Amygdala (tissue), 56 donors: ENCODE measurements around the gene CEP164.
A peak's percentile ranks its signal among the peaks of the same experiment; 100 is the strongest.

ENCODE experiments used
- DNase-seq, 56 donors: peaks; one replicate each; lab custom pipeline; 2025; lab: John Stamatoyannopoulos, UW

CEP164 gene

DNA sequence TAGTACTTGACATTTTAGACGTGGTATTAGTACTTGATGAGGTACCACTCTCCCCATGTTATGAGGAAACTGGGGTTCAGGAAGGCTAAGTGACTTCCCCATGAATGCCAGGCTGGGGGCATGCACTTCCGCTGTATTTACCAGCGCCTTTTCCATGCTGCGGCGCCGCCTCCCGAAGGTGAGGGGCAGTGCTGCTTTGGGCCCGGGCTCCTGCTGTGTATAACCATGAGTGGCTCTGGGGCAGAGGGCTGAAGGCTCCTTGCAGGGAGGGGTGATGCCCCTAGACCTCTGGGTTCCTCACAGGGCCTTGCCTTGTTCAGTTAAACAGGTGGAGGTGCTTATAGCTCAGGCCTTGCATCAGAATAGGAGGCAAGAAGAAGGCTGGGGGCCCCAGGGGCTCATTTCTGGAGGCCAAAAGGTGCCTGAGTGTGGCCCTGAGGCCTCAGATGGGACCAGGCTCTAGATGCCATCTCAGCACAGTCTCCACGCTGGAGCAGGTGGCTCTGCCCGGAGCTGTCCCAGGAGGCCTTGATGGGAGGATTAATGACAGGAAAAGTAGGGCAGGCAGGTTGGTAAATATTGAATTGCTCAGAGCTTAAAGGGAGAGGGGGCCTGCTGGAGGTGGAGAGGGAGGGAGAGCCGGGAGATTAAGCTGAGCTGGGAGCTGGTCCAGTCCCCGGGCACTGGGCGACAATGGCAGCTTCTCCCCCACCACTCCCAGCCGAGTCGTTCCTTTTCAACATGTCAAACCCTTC is 129.6 kb downstream of the CEP164 start:
- no peak for DNase-seq

DNA sequence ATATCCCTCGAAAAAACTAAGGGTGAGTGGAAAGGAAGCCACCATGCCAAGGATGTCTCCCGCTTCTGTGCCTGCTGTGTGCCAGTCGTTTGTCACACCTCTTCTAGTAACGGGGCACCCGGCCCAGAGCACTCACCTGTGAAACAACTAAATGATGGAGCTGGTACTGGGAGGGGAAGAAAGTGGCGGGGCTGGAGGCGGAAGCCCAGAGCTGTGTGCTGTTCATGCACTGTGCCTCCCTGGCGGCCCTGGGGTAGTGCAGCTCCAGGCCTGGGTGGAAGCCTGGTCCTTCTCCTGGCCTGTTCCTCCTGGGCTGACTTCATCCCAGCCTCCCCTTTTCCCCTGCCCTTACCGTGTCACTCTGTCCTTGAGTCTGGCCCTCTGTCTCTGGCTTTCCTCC is 130.2 kb downstream of the CEP164 start:
- no peak for DNase-seq

DNA sequence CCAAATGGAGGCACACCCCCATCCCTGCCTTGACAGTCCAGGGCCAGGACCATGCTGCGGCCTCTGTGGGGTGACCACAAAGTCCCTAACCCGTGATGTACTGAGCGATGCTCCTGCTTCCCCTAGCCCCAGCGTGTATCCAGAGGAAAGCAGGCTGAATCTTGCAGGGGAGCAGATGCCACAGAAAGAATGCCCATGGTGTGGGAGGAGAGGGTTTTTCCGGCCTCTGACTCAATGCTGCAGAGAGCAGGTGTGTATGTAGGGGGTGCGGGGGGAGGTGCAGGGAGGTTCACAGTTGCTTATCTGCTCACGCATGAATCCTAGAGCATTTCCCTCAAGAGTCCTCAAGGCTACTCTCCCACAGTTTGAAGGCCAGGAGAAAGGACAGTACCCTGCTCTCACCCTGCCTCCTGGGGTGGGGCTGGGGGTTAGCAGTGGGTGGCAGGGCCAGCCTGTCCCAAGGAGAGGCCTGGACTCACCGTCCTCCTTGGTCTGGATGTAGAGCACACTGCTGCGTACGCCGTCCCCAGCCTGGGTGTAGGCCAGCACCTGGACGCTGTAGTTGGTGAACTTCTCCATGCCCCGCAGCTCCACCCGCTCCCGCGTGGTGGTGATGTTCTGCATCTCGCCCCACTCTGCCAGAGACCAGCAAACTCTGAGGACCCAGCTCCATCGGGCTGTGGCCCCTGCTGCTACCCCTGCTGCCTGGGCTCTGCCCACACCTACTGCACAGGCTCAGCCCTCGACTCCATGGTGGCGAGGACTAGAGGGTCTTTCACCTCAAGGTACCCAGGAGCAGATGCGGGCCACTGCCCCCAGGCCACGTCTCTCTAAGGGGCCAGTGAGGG is 130.8 kb downstream of the CEP164 start:
- DNase-seq, result peak in 1 of 56 donors; percentile 8

DNA sequence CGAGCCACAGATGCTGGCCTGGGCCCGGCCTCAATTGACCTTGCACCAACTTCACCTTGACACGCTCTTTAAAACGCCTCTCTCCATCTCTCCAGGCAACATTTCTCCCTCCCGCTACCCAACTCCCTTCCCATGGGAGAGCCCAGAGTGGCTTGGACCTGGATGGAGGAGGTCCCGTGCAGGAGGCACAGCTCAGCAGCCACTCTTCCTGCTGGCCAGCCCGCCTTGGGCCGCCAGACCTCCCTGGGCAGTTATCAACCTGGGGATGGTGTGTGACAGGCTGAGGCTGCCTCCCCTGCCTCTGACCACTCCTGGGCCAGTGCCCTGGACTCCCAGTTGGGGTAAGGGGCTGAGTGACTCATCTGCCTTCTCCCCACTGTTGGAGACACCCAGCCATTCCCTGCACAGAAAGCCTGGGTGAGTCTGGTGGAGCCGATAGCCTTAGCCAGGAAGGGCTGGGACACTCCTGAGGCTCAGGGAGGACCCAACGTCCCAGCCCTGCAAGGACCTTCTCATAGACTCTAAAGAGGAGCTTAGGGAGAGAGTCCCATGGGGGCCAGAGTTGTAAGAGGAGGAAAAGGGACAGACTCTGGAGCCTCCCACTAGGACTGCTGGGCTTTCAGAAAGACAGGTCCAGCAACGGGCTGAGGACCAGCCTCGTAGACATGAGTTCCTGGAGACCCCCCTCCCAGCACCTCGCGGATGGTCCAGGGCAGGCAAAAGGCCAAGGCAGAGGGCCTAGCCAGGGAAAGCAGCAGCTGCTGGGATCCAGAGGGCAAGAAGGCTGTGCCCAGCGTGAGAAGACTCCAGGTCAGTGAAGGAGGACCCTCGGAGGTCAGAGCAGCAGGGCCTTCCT is 131.7 kb downstream of the CEP164 start:
- DNase-seq, result no peak

DNA sequence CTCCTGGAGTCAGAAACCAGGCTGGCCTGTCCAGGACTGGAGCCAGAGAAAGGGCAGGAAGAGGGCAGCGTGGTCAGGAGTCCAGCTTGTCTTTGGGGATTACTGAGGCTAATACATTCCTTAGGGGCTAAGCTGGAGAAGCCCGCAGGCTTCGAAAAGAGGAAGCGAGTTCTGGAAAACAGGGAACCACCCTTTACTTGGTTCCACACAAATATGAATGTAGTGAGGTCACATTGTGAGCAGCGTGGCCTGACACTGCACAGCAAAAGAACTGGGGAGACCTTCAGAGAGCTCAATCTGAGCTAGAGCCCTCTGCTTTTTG is 132.3 kb downstream of the CEP164 start:
- no peak for DNase-seq

DNA sequence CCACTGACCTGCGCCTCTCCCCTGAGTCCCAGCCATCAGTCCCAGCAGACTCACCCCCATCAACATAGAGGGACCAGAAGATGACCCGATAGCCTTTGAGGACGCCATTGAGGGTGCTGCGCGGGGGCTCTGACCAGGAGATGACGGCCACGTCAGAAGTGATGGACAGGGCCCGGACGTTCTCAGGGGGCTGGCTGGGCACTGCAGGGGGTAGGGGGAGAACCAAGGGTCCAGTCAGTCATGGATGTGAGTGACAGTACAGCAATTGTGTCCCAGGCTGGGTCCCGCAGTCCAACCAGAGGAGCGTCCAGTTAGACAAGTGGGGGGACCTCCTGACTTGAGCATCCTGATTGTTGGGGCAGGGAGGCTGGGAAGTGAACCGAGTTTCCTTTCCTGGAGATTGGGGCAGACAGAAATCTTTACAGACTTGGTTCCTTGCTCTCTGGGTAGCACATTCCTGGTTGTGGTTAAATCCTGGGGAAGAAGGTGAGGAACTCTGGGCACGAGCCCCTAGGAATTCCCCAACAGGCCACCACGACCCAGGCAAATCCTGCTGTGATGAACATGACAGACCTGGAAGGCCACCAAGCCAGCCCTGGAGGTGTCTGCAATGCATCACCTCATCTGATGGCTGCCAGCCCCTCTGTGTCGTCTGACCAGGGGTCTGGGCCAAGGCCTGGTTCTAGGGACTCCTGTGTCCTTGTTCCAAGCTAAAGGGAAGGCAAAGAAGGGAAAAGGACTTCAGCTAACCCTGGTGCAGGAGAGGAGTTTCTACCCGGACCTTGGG is 133.9 kb downstream of the CEP164 start:
- DNase-seq, result no peak

DNA sequence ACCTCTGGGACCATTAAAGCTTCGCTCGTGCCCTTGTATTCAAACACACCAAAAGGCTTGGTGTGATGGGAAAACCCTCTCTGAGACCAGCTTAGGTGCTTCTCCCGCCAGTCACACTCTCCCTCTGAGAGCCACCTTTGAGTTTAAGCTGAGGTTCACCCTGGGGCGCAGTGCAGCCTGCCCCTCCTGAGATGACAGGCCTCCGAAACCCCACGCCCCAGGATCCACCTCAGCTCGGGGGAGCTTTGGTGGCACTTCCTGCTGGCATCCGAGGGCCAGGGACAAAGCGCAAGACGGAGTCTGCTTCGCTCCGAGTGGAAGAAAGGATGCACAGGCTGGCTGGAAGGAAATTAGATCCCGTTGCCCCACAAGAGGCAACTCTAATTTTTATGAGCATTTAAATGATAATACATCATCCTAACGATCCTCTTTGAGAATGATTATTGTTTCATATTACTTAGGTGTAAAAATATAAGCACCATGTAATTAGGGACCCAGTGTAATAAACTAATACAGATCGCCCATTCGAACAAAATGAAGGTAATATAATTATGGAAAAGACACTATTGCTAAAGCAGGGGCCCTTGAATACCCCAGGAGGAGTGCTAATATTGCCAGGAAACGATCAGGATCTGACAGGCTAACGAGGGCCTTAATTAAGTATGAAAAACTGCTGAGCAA is 134.7 kb downstream of the CEP164 start:
- no peak for DNase-seq

DNA sequence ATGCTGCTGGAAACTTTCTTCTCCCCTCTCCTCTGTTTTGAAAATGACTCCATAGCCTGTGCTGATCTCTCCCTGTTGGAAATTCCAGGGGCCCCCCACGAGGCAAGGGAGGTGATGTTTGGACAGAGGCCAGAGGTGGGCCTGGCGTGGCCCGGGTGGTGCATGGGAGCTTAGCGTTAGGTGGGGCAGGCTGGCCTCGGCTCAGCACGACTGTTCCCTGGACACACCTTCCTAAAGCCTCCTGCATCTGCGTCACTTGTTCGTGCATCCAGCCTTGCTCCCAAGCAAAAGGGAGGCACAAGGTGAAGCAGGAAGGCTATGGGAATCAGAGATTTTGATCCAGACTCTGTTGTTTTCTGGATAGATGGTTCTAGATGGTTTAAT is 135.2 kb downstream of the CEP164 start:
- DNase-seq, result no peak
